Middle frontal gyrus (tissue), 1 donor: ENCODE measurements around the gene GDF10.

Source experiments
- DNase-seq: peaks from one replicate; pipeline ENCODE4 v3.0.0-alpha.2; 2015; ENCODE audit warnings: low spot score; ENCODE audit errors: extremely low spot score

Gene GDF10

DNA sequence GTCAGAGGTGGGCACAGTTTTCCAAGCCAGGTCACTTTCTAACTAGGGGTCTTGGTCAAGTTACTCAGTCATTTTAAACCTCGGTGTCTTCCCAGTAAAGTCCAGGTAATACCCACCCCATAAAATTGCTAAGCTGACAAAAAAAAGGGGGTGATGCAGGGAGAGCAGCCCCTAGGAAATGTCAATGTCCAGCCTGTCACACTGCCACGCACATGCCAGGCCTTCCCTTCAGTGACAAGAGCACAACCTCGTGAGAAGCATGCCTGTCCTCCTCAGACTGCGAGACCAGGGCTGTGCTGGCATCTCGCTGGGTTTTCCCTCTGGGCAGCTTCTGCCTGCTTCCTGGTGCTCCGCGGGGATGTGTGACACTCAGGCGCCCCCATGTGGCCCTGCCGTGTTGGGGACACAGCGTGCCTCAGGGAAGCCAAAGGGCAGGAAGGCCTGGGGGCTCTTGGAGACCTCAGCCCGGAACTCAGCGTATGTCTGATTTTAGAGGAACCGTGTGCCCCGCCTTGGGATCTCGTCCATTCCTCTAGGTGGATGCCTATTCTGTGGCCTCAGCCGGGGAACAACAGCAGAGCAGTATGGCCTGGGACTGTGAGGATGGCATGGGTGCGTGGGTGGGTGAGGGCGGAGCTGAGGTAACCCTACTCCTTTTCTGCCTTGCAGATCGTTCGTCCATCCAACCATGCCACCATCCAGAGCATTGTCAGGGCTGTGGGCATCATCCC is 12.1 kb downstream of the GDF10 start:
- DNase-seq, result peak; percentile 68

- DNase-seq, result no peak
These were observed 12.6 kb downstream of the GDF10 start for GRCh38 chr10:47312663-47312995.

DNA sequence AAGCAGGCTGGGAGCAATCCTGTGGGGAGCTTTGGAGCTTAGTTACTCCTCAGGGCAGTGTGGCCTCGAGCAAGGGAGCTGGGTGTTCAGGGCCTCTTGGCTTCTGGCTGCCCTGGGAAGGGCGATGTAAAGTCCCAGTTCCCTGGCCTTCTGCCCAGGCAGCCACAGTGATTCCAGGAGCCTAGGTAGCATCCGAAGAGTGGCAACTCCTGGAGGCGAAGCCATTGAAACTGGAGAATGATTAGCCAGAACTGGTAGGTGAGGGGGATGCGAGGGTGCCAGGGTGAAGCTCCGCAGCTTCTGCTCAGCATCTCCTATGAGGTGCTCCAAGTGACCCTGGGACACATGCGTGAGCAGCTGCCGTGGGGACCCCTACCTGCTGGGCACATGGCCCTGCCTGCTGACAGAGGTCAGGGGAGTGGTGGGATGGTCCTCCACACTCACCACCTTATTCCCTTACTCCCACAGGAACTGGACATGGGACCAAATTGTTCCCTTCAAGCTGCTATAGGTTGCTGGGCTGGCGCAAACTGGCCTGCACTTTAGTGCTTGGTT is 14.5 kb downstream of the GDF10 start:
- no peak for DNase-seq

DNA sequence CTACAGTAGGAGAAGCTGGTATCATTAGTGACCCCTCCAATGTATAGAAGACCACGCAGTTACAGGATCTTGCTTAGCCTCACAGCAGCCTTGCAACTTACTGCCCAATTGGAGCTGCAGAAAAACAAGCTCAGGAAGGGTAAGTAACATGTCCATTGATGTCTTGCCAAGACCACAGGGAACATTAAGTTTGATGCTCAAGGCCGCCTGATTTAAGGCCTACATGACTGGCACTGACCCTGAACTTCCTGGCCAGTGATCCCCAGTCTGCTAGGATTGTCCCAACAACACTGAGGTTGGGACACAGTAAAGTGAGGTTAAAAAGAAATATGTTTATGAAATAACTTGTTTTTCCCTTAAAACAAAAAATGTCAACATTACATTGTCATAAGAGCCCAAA is 15.4 kb downstream of the GDF10 start:
- no peak for DNase-seq

DNA sequence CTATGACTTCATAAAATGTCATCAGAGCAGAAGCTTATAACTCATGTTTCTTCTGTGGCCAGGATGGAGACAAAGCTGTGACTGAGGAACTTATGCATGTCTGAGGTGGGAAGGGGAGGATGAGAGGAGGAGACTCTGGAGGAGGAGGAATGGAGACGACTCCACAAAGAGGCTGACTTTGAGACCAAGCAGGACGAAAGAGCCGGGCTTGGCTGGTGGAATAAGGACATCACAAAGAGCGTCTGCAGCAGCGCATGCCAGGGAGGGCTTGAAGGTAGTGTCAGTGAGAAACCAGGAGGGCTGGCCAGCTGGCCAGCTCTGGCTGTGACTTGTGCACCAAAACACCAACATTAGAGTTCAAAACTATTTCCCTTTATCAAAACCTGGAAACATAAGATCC is 16.1 kb downstream of the GDF10 start:
- DNase-seq, result no peak

DNA sequence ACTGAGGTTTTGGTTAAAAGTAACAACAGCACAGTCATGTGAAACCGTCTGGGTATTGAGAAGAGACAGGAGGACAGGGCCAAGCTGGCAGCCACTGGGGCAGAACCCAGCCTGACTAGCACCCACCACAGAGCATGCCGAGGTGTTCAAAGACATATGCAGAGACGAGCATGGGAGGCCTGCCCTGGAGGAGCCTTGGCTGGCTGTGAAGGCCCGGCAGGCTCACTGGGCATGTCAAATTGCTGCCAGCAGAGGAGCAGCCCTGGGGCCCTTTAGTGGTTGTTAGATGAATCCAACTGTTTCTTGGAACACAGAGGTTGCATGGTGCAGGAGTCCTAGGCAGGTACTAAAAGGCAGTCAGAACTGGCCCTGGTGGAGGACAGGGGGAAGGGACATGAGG is 17.3 kb downstream of the GDF10 start:
- DNase-seq, result no peak

GRCh38 chr10:47318706-47319105 is 18.7 kb downstream of the GDF10 start:
- no peak for DNase-seq

- no peak for DNase-seq
These were observed 19.8 kb downstream of the GDF10 start for GRCh38 chr10:47319784-47320183.

GRCh38 chr10:47320812-47321211 is 20.8 kb downstream of the GDF10 start:
- DNase-seq, result no peak

DNA sequence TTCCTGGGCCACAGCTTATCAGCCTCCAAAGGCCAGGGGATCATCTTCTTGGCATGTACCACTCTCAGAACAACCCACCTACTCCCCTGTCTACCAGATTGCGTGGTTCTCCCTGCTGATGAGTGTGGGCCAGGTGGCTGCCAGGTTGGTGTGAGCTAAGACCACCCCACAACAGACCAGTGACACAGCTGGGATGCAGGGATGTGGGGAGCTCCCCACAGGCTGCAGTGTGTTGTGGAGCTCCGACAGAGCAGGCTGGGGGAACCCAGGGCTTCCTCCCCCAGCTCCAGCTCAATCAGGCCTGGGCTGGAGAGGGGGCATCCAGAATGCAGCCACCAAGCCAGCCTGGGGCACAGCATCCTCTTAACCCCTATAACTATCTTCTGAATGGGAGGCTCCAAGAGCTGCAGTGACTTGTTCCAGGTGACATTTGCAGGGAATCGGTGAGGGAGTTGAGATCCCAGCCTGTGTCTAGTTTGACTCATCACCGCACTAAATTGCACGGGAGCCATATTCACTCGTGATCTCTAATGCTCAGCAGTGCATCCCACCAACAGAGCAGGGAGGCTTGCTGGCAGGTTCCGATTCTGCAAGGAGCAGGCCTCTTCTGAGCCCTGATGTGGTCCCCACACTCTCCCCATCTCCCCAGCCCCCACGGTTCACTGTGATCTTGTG is 21.7 kb downstream of the GDF10 start:
- no peak for DNase-seq

DNA sequence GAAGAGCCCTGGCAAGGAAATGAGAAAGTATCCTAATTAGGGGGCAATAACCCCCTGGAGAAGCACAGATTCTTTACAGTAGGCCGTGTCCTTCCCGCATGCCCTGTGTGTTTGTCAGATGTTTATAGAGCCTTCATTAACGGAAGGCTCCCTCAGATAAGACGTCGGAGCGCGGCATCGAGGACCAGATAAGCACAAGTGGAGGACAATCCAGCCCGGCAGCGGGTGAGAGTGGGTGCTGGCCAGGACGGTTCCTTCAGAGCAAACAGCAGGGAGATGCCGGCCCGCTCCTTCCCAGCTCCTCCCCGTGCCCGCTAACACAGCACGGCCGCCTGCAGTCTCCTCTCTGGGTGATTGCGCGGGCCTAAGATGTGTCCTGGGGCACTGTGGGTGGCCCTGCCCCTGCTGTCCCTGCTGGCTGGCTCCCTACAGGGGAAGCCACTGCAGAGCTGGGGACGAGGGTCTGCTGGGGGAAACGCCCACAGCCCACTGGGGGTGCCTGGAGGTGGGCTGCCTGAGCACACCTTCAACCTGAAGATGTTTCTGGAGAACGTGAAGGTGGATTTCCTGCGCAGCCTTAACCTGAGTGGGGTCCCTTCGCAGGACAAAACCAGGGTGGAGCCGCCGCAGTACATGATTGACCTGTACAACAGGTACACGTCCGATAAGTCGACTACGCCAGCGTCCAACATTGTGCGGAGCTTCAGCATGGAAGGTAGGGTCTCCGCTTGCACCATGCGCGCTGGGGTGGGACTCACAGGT is 22.5 kb downstream of the GDF10 start, which contains the start of gene GDF2:
GDF2 (plus strand) TSS at position 155 of the 762 bp plus-strand sequence; CDS start at position 370, 215 bp downstream.
- DNase-seq, result no peak

DNA sequence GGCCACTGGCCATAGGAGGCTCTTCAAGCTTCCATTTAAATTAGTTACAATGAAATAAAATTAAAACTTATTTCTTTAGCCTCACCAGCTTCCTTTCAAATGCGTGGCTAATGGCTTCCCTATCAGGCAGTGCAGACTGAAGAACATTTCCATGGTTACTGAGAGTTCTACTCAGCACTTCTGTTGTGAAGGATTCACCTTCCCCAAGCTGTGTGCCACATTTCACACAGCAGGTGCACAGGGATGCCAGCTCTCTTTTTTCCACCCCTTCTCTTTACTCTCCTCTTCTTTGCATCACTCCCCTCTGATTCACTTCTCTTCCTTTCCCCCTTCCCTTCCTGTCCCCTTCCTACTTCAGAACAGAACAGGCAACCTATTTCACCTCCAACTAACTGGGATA is 23.1 kb downstream of the GDF10 start:
- DNase-seq, result no peak

DNA sequence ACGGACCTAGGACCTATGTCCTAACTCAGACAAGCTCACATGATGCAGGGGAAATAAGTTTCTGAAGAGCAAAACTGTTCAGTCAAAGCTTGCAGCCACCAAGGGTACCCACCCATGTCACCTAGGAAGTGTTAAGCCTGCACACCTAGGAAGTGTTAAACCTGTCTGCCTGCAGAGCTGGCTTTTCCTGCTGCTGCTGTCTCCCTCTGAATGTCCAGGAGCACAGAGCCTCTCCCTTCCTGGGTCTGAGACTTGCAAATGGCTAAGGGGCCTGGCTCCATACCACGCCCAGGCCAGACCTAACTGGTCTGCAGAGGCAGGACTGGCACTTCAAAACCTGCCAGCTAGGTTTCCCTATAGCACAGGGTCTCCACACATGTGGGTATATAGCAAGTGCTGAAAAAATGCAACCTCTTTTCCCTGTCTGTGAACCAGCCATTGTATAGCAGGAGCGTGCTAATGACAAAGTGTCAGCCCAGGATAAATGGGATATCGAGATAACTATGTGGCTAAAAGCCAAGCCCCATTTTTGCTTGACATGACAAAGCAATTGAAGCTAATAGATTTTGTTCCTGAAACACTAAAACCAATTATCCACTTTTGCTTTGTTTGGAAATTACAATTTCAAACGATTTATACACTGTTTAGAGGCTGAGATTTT is 23.8 kb downstream of the GDF10 start:
- DNase-seq, result no peak

GRCh38 chr10:47325303-47326291 is 25.6 kb downstream of the GDF10 start:
- no peak for DNase-seq

- no peak for DNase-seq
These were observed 26.4 kb downstream of the GDF10 start for GRCh38 chr10:47326306-47326926.

DNA sequence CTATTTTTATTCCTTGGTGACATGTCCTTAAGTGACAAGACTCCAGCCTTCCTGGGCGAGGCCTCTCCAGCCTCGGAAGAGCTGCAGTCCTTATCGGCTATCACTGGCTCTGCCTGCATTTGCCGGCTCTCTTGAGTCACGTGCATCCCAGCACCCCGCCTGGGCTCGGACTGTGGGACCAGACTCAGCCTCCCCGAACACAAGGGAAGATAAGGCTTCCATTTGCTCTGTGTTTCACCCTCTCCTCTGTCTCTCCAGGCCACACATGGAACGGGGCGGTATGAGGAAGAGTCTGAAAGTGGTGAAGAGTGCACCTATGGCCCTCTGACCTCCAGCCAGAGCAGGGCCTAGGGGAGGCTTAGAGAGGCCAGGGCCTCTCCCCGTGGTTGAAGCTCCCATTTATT is 26.9 kb downstream of the GDF10 start:
- DNase-seq, result no peak

GRCh38 chr10:47329855-47330254 is 29.9 kb downstream of the GDF10 start:
- no peak for DNase-seq

GRCh38 chr10:47330366-47330765 is 30.4 kb downstream of the GDF10 start:
- no peak for DNase-seq

- DNase-seq, result no peak
These were observed 30.8 kb downstream of the GDF10 start for GRCh38 chr10:47330804-47331203.

GRCh38 chr10:47331491-47331890 is 31.5 kb downstream of the GDF10 start:
- no peak for DNase-seq
